ENCODE results near the gene CMIP.
A peak's percentile ranks its signal among the peaks of the same experiment; 100 is the strongest.

Gene CMIP

DNA sequence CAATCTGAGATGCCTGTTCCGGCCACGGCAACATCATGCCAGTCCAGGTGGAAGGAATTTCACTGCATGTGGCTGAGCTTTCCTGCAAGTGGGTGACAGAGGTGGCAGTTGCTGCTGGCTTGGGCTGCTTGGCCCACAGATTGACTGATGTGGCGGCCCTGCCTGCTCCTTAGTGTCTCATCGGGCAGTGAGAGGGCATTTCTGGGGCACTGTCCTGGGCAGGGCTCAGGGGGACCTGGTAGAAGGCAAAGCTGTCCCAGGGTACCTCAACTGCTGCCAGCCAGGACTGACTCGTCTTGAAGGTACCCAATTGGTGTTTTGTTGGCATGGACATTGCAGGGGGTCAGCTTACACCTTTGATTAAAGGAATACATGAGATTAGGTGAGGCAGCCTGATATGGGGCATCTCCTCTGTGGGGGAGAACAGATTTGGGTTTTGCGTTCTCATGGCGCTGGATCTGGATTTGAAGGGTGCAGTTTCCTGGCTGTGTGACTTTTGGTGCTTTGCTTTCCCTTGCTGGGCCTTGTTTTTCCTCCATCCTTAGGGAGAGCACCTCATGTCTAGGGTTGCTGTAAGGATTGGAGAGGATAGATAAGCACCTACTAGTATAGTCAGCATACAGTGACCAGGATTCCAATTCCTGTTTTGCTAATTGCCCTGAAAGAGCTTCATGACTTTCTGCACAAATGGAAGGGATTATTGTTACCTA, 5.4 kb downstream of the CMIP start:
- Mint-ChIP-seq H3K27me3 (no peaks in the 10 kb centered on the region), H3K4me3 (no peak overlapping the region), H3K27ac (peak overlapping the region; percentile 48), H3K36me3 (peaks cover 33% of the 10 kb centered on the region), H3K4me1 (peaks cover 86% of the 10 kb centered on the region), H3K9me3 (peaks cover 3% of the 10 kb centered on the region)
- no peak for ATAC-seq

GRCh38 chr16:81450783-81451491, 6.3 kb downstream of the CMIP start:
- H3K4me3 Mint-ChIP-seq, result no peak overlapping the region
- no peaks in the 10 kb centered on the region for H3K27me3 Mint-ChIP-seq
- H3K4me1 Mint-ChIP-seq, result peaks cover 91% of the 10 kb centered on the region
- peaks cover 3% of the 10 kb centered on the region for H3K9me3 Mint-ChIP-seq
- peaks cover 31% of the 10 kb centered on the region for H3K36me3 Mint-ChIP-seq
- ATAC-seq, result no peak
- H3K27ac Mint-ChIP-seq, result peak overlapping the region; percentile 67

DNA sequence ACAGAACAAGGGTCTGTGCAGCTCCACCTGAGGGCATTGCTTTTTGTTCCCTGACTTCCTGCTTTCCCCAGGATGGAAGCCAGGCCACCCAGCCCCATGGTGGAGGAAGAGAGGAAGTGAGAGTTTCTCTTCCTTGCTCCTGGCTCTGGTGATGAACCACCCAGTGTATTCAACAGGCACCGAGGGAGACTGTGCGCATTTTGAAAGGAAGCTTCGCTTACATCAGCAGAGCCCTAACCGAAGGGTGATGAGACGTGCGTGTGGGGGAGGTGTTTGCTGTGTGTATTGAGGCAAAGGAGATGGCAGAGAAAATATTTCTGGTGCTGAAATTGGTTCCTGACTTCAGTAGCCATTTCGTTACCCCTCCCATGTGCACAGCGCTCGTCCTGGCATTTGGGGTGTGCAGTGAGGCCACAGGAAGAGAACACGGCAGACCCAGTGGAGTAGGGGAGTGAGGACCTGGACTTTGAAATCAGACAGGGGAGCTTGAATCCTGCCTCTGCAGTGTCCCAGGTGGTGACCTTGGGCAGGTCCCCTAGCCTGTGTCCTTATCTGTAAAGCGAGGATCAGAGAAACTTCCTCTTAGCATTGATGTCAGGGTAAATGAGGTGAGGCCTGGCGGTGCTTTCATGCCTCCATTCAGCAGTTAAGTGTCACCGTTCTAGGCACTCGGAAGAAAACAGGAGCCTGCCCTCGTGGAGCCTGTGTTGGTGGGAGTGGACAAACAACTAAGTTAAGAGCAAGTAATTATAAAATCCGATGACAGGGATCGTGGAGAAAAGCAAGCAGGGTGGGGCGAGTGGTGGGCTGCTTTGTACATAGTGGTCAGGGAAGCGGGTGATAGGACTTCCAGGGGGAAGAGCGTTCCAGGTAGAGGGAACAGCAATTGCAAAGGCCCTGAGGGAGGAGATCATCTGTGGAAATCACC, 7.4 kb downstream of the CMIP start:
- ATAC-seq, result no peak
- Mint-ChIP-seq H3K4me1 (peaks cover 91% of the 10 kb centered on the region), H3K36me3 (peaks cover 30% of the 10 kb centered on the region), H3K27me3 (no peaks in the 10 kb centered on the region), H3K27ac (peak overlapping the region; percentile 67), H3K9me3 (peaks cover 3% of the 10 kb centered on the region), H3K4me3 (no peak overlapping the region)

- Mint-ChIP-seq H3K27me3 (no peaks in the 10 kb centered on the region), H3K4me1 (peaks cover 91% of the 10 kb centered on the region), H3K9me3 (peaks cover 3% of the 10 kb centered on the region), H3K36me3 (peaks cover 38% of the 10 kb centered on the region), H3K4me3 (no peak overlapping the region), H3K27ac (peak overlapping the region; percentile 67)
- ATAC-seq, result no peak
Observed at GRCh38 chr16:81453091-81453728, 8.6 kb downstream of the CMIP start.

DNA sequence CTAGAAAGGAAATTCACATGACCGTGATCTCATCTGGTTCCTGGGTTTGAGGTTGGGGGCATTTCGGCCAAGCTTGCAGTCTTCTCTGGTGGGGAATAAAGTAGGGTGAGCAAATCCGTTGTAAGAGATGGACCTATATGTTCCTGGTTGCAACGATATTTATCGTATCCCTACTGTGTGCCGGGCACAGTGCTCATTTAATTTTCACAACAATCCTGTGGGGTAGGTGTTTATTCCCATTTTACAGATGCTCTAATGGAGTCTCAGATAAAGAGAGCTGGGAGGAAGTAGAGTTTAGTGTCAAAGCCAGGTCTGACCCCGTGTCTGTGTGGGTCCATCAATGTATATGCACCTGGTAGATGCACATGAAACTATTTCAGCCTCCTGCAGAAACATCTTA, 9.4 kb downstream of the CMIP start:
- ATAC-seq, result no peak
- Mint-ChIP-seq H3K9me3 (peaks cover 5% of the 10 kb centered on the region), H3K4me3 (no peak overlapping the region), H3K36me3 (peaks cover 45% of the 10 kb centered on the region), H3K4me1 (peaks cover 90% of the 10 kb centered on the region), H3K27ac (no peak overlapping the region), H3K27me3 (no peaks in the 10 kb centered on the region)

DNA sequence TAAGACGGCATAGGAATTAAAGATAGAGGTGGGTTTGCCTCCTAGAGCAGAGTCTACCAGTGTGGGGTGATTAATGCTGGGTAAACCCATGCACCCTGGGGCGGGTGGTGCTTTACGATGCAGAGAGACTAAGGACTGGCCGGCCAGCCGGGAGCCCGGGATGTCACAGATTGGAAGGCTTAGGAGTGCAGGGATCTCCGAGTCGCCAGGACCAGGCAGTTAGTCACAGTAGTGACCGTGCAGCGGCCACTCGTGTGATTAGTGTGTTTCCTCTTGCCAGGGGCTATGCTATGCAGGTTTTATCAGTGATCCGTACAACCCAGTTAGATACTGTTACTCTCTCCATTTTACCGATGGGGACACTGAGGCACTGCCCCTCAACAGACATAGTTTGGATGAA, 10.4 kb downstream of the CMIP start:
- Mint-ChIP-seq H3K36me3 (peaks cover 46% of the 10 kb centered on the region), H3K4me3 (no peak overlapping the region), H3K27me3 (no peaks in the 10 kb centered on the region), H3K4me1 (peaks cover 87% of the 10 kb centered on the region), H3K27ac (no peak overlapping the region), H3K9me3 (peaks cover 5% of the 10 kb centered on the region)
- ATAC-seq, result no peak

DNA sequence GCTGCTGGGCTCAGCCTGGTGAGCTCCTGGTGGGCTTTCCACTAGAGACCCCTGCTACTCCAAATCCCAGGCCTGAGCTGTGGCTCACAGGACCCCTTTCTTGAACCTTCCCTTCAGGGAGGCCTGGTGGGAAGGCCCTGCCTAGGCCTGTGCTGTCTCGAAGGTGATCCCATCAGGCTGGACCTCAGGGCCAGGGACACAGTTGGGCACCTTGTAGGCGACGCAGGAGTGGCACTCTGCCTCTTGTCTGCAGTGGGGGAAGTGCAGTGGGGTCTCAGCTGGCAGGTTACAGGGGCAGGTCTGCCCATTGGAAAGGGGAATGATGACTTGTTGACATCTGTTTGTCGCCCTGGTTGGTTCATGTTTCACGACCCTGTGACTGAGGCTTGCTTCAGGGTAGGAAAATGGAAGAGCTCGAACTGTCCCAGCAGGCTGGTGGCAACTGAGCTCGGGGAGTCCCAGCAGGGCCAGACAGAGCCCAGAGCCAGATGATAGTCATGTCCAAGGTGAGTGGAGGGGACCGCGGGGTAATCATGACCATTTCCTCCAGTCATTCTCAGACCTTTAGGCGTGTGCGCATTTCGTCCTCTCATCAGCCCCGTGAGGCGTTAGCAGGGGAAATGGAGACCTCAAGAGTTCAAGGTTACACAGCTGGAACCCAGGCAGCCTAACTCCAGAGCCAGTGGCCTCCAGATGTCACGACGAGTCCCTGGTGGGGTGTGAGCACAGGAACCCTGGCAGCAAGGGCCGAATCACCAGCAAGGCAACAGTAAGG, 11.3 kb downstream of the CMIP start:
- H3K36me3 Mint-ChIP-seq, result peaks cover 46% of the 10 kb centered on the region
- H3K4me3 Mint-ChIP-seq, result no peak overlapping the region
- H3K27me3 Mint-ChIP-seq, result no peaks in the 10 kb centered on the region
- ATAC-seq, result no peak
- H3K4me1 Mint-ChIP-seq, result peaks cover 91% of the 10 kb centered on the region
- no peak overlapping the region for H3K27ac Mint-ChIP-seq
- peaks cover 5% of the 10 kb centered on the region for H3K9me3 Mint-ChIP-seq

DNA sequence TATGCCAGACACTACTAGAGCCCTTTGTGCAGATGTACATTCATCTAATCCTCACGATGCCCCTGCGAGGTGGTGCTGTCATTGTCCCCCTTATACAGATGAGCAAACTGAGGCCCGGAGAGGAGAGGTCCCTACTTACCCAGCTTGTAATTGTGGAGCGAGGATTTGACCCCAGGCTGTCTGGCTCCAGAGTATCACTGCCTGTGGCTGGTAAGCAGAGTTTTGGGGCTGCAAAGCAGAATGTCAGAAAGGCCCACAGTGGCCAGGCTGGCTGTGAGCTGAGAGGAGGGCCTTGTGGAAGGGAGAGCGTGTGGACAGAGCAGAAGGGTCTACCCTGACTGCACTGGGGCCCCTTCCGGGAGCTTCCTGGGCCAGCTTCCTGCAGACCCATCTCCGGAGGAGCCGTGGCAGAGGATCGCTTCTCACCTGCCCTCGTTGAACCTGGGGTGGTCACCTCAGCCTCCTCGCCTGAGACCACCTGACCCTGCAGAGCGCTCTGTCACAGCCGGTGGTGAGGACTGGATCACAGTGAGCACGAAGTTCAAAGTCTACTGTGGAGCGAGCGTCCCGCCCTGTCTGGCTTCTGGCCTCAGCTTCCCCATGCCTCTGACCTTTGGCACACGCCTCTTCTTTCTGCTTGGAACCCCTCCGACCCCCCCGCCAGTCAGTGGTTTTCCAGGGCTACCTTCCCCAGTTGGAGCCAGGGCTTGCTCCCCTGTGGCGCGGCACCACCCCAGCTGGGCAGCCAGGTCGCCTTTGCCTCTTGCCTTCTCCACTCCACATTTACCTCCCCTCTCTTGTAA, 12.1 kb downstream of the CMIP start:
- H3K9me3 Mint-ChIP-seq, result peaks cover 3% of the 10 kb centered on the region
- peak overlapping the region; percentile 79 for H3K27ac Mint-ChIP-seq
- H3K4me3 Mint-ChIP-seq, result peak overlapping the region; percentile 15
- H3K4me1 Mint-ChIP-seq, result peaks cover 91% of the 10 kb centered on the region
- ATAC-seq, result no peak
- H3K36me3 Mint-ChIP-seq, result peaks cover 39% of the 10 kb centered on the region
- H3K27me3 Mint-ChIP-seq, result no peaks in the 10 kb centered on the region

DNA sequence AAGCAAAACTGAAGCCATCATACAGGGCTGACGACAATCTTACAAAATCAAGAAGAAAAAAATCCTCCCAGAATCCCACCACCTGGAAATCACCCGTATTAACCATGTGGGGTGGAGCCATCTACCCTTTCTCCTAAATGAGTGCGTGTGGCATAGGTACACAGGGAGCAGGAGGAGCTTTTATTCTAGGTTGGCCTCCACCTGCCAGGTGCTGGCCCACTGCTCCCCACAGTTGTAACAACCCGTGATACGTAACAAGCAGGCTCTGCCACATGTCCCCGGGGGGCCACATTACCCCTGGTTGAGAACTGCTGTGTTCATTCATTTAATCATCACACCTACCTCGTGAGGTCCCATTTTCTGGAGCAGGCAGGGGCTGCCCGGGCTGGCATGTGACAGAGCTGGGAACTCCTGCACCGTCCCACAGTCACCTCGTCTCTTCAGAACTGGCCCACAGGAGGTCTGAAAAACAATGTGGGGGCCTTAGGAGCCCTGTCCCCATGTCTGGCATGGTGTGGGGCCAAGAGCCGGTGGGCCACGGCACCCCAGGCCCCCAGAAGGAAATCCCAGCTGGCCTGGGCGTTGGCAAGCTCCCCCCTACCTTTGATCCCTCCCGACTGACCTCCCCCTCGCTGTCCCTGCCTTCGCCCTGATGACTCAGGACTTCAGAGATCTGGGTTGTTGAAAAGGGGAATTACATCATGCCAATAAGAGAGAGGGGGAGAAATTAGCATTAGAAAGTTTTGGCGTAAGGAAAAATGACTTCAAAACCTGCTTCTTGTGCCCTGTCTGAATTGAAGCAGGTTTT, 12.9 kb downstream of the CMIP start:
- Mint-ChIP-seq H3K36me3 (peaks cover 34% of the 10 kb centered on the region), H3K4me3 (peak overlapping the region; percentile 15), H3K27ac (peak overlapping the region; percentile 79)

DNA sequence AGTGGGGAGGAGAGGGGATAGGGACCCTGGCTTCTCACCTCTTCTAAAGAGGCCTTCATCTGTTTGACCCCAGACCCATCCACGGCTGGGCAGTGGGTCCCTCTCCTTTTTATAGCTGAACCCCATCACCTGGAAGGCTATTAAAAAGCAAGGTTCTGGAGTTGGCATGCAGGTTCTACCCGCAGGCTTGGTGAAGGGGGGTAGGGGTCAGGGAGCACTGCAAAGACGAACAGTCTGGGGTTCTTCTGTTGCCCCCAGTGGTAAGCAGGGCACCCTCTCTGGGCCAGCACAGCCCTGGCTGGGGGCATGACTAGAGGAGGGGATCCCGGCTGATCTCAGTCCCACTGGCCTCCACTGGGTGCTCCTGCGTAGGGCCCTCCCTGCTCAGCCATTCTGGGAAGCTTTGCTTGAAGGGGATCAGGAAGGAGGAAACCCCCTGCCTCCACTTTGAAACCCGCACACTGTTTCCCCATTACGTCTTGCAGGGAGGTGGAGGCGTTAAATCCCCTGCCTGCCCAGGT, 13.6 kb downstream of the CMIP start:
- H3K4me3 Mint-ChIP-seq, result no peak overlapping the region
- H3K9me3 Mint-ChIP-seq, result peaks cover 3% of the 10 kb centered on the region
- no peaks in the 10 kb centered on the region for H3K27me3 Mint-ChIP-seq
- peaks cover 38% of the 10 kb centered on the region for H3K36me3 Mint-ChIP-seq
- peaks cover 86% of the 10 kb centered on the region for H3K4me1 Mint-ChIP-seq
- ATAC-seq, result no peak
- peak overlapping the region; percentile 79 for H3K27ac Mint-ChIP-seq

More for the DNA sequence above, 12.9 kb downstream of the CMIP start:
- H3K9me3 Mint-ChIP-seq, result peaks cover 3% of the 10 kb centered on the region
- H3K4me1 Mint-ChIP-seq, result peaks cover 90% of the 10 kb centered on the region
- H3K27me3 Mint-ChIP-seq, result no peaks in the 10 kb centered on the region
- ATAC-seq, result peak; percentile 58

GRCh38 chr16:81458827-81459598, 14.4 kb downstream of the CMIP start:
- Mint-ChIP-seq H3K4me1 (peaks cover 86% of the 10 kb centered on the region), H3K36me3 (peaks cover 38% of the 10 kb centered on the region), H3K27me3 (no peaks in the 10 kb centered on the region), H3K27ac (peak overlapping the region; percentile 23), H3K9me3 (peaks cover 3% of the 10 kb centered on the region), H3K4me3 (no peak overlapping the region)
- no peak for ATAC-seq

DNA sequence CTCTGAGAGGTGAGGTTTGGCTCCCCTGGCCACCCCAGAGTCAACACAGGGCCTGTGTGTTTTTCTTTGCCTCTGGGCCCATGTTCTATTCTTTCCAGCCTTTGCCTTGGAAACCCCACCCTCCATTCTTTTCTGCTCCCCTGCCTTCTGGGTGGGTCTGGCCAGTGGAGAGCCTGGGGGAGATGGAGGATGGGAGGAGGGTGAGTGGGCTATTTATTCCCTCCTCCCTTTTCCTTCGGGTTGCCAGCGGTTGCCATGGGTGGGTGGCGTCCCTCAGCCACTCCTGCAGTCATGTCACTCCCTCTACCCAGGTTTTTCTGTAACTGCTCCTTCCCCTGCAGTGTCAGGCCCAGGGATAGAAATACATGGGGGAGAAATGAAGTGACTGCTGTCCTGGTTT, 15.5 kb downstream of the CMIP start:
- ATAC-seq, result no peak
- Mint-ChIP-seq H3K9me3 (peaks cover 3% of the 10 kb centered on the region), H3K36me3 (peaks cover 42% of the 10 kb centered on the region), H3K27me3 (no peaks in the 10 kb centered on the region), H3K27ac (peak overlapping the region; percentile 59), H3K4me3 (no peak overlapping the region), H3K4me1 (peaks cover 88% of the 10 kb centered on the region)
